Panc1 (cell line): ENCODE measurements around the gene DHPS. TPM values are rescaled to one million over a fixed set of nuclear protein-coding genes. Genes with fewer than 3 reads are reported as not detected.

Experiments
- ATAC-seq: fragments of 200-7000 bp; cut with Tn5 transposase; 2 replicates; pipeline ENCODE4 v1.9.1; 2020; ENCODE audit warnings: mild to moderate bottlenecking, moderate library complexity
- BruUV-seq: library from RNA; stranded (reverse); fragments of 400-500 nt; replicated peaks from 2 replicates; lab custom pipeline; 2021; lab: Mats Ljungman, UMichigan
- CTCF ChIA-PET: fragments of 300-600 bp; sonication (Branson Sonifier 250); formaldehyde crosslinking; loops from one replicate; lab custom pipeline; 2022; ENCODE audit warnings: antibody characterized with exemption; lab: Charles Lee
- POLR2A ChIA-PET: fragments of 300-600 bp; sonication (Branson Sonifier 250); formaldehyde crosslinking; loops from one replicate; lab custom pipeline; 2022; ENCODE audit warnings: antibody characterized with exemption; lab: Charles Lee
- DNase-seq: peaks from one replicate; pipeline ENCODE4 v3.0.0-alpha.2; 2010; ENCODE audit warnings: low read depth, low spot score
- H3K27ac ChIP-seq: 2 replicates; pipeline ENCODE4 v1.5.1; 2011; ENCODE audit warnings: mild to moderate bottlenecking, low read length, inconsistent platforms
- H3K27me3 ChIP-seq: fragments of 200-500 bp; sonication (Bioruptor generic); 2 replicates; pipeline ENCODE4 v1.6.0; 2014; ENCODE audit warnings: low read length, inconsistent platforms; ENCODE audit not compliant: control insufficient read depth, insufficient read depth
- H3K36me3 ChIP-seq: fragments of 200-500 bp; sonication (Bioruptor generic); 2 replicates; pipeline ENCODE4 v1.5.1; 2014; ENCODE audit warnings: inconsistent platforms, mild to moderate bottlenecking, low read length, moderate library complexity; ENCODE audit not compliant: control insufficient read depth, insufficient read depth
- H3K4me1 ChIP-seq: 2 replicates; pipeline ENCODE4 v1.5.1; 2011; ENCODE audit warnings: inconsistent platforms, mild to moderate bottlenecking, low read length, moderate library complexity; ENCODE audit not compliant: control insufficient read depth, insufficient read depth
- H3K4me3 ChIP-seq, 2 experiments: 2 replicates each; pipeline ENCODE4 v1.5.1; 2011 to 2012; ENCODE audit warnings: low read depth in 2 of 2, low read length in 2 of 2, mild to moderate bottlenecking in 2 of 2, inconsistent platforms in 1 of 2, moderate library complexity in 1 of 2
- H3K9me3 ChIP-seq: fragments of 200-500 bp; sonication (Bioruptor generic); 2 replicates; pipeline ENCODE4 v1.5.1; 2014; ENCODE audit warnings: low read depth, mild to moderate bottlenecking, inconsistent platforms, low read length, moderate library complexity; ENCODE audit not compliant: control insufficient read depth, insufficient read depth
- CTCF ChIP-seq: fragments of 450-650 bp; IDR thresholded peaks from 2 replicates; pipeline ENCODE4 v1.5.1; 2017; ENCODE audit warnings: mild to moderate bottlenecking
- POLR2AphosphoS5 ChIP-seq: IDR thresholded peaks from 2 replicates; pipeline ENCODE4 v1.6.1; 2012; ENCODE audit warnings: mild to moderate bottlenecking, low read depth, low read length, moderate library complexity
- REST ChIP-seq, 2 experiments: IDR thresholded peaks; 2 replicates each; pipeline ENCODE4 v1.6.1; 2011 to 2012; ENCODE audit warnings: low read depth in 2 of 2, control low read depth in 1 of 2, low read length in 1 of 2, mild to moderate bottlenecking in 1 of 2, moderate library complexity in 1 of 2; ENCODE audit not compliant: insufficient read depth in 1 of 2
- SIN3A ChIP-seq: IDR thresholded peaks from 2 replicates; pipeline ENCODE4 v1.6.1; 2012; ENCODE audit warnings: low read depth, mild to moderate bottlenecking, low read length, moderate library complexity, borderline replicate concordance; ENCODE audit not compliant: insufficient read depth
- TCF7L2 ChIP-seq: IDR thresholded peaks from 2 replicates; pipeline ENCODE4 v1.6.1; 2011; ENCODE audit warnings: mild to moderate bottlenecking, low read depth, low read length, inconsistent platforms
- in situ Hi-C: cut with HindIII; loops from 2 replicates; pipeline ENCODE4 v1.10.0; 2016; ENCODE audit warnings: low sequenced_read_pairs, low pct_unique_long_range_greater_than_20kb
- intact Hi-C: fragments of 100-400 bp; cut with micrococcal nuclease; formaldehyde crosslinking; loops from one replicate; pipeline ENCODE4 v1.10.0; 2022; ENCODE audit not compliant: unreplicated experiment
- total RNA-seq: library from RNA; stranded (reverse); gene quantifications from one replicate; pipeline ENCODE4 v1.2.1, GENCODE V29; 2021; ENCODE audit not compliant: unreplicated experiment

The DHPS gene
- total RNA-seq, 1 experiment from 2014 or later, result 76.9 TPM

GRCh38 chr19:12694641-12695040 is 13.0 kb upstream of the DHPS start:
- ChIA-PET CTCF (no interaction called here), POLR2A (no interaction called here)
- ATAC-seq, result no peak
- peaks cover 5% of the 10 kb centered on the region; the same call in 1 of the 2 replicates for H3K4me1 ChIP-seq
- DNase-seq, result no peak
- H3K36me3 ChIP-seq, result no peaks in the 10 kb centered on the region; the same call in 1 of the 2 replicates
- TSS peak; percentile 46 for BruUV-seq
- in situ Hi-C loops, result no loop called here
- no peaks in the 10 kb centered on the region for H3K27me3 ChIP-seq
- no peaks in the 10 kb centered on the region for H3K9me3 ChIP-seq
- no peak for TF ChIP-seq TCF7L2
- no peak for TF ChIP-seq REST (IDR thresholded peaks at IDR 0.05; ENCODE audit: insufficient read depth in 1 of 2, low read depth in 2 of 2, low read length in 1 of 2)
- no peak for TF ChIP-seq CTCF
- no peak for TF ChIP-seq POLR2AphosphoS5
- TF ChIP-seq SIN3A, result no peak
- intact Hi-C loops, result no loop called here
- no peak overlapping the region for H3K4me3 ChIP-seq
- H3K27ac ChIP-seq, result no peak overlapping the region

GRCh38 chr19:12692960-12693359 is 11.3 kb upstream of the DHPS start:
- H3K36me3 ChIP-seq, result no peaks in the 10 kb centered on the region; the same call in 1 of the 2 replicates
- intact Hi-C loops (no loop called here), in situ Hi-C loops (no loop called here)
- BruUV-seq, result no TSS peak
- H3K4me3 ChIP-seq, result no peak overlapping the region
- ChIA-PET POLR2A (no interaction called here), CTCF (interaction anchor here (0.6 kb wide), 1 partner anchor 16 kb away, joined by 5 read pairs; no protein-coding TSS in a partner anchor)
- no peaks in the 10 kb centered on the region for H3K27me3 ChIP-seq
- TF ChIP-seq POLR2AphosphoS5 (no peak), CTCF (no peak), REST (IDR thresholded peaks at IDR 0.05; ENCODE audit: insufficient read depth in 1 of 2, low read depth in 2 of 2, low read length in 1 of 2) (no peak), TCF7L2 (no peak), SIN3A (no peak)
- peaks cover 5% of the 10 kb centered on the region; the same call in 1 of the 2 replicates for H3K4me1 ChIP-seq
- H3K27ac ChIP-seq, result no peak overlapping the region
- no peaks in the 10 kb centered on the region for H3K9me3 ChIP-seq
- DNase-seq (no peak), ATAC-seq (no peak)
